HG03378 (cell line): ENCODE measurements around the gene CARMIL1.
"Not testable (repeated sequence)": the region's sequence is repeated elsewhere in the genome, so short reads cannot be mapped to it uniquely, and the experiment has no call there.

Source experiments
- ATAC-seq: cut with Tn5 transposase; IDR thresholded peaks from one replicate; pipeline ENCODE4 v1.9.1; 2021; ENCODE audit warnings: mild to moderate bottlenecking, moderate library complexity; ENCODE audit not compliant: unreplicated experiment

Gene CARMIL1

GRCh38 chr6:25435416-25435985 is 156.3 kb downstream of the CARMIL1 start:
- no peak for ATAC-seq

DNA sequence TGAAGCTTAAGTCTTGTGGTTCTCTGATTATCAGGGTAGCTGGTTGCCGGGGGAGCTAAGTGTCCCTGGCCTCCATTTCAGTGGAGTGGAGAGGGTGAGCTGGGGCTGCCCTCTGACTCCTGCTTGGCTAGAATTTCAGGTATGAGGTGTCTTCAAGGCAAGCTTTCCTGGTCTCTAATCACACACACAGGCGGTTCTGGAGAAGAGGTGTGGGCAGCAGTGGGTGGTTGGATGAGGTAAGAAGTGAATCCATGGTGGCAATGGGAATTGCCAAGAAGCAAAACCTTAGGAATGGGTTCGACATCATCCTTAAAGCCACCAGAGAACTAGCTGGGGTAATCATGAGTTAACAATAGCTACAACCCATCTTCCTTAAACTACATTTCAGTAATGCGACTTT is 157.6 kb downstream of the CARMIL1 start:
- no peak for ATAC-seq

GRCh38 chr6:25439368-25439767 is 160.2 kb downstream of the CARMIL1 start:
- no peak for ATAC-seq

DNA sequence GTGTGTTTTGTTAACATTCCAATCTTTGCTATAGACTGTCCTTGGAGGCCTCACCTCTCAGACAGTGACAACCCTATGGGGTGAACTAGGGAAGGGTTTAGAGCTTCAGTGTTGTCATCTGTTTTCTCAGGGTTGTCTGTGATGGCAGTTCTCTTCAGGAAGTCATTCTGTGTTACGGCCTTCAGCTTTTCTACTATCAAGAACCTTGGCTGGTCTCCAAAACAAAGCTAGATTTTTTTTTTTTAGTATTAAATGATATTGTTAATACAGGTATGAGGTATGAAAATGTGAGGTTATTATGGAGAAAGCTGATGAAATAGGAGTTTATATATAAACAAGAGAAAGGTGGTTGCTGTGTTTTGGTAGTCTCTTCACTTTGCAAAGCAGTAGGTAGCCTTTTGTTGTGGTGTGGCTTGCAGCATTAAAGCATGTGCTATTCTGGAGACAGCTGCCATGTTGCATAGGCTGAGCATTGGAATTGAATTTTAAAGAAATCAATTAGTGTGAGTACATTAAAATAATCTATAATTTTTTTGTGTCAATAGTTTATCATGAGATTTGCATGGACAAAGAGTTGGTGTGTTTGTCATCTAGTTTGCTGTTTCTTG is 162.6 kb downstream of the CARMIL1 start:
- ATAC-seq = no peak

DNA sequence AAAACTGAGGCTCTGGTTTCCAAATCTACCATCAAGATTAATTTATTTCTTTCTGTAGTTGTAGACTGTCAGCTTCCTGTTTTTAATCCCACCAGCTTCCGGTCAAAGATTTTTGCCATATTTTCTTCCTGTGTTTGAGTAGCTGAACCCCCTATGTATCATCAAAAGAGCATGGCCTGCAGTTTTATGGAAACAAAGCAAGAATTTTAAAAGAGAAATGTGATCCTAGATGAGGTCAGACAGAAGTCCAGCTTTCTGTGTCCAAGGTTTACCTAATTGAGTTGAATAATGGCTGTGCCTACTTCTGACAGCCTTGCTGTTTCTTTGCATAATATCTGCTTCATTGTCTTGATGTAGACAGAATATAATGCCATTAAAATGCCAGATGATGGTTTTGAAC is 163.7 kb downstream of the CARMIL1 start:
- no peak for ATAC-seq

DNA sequence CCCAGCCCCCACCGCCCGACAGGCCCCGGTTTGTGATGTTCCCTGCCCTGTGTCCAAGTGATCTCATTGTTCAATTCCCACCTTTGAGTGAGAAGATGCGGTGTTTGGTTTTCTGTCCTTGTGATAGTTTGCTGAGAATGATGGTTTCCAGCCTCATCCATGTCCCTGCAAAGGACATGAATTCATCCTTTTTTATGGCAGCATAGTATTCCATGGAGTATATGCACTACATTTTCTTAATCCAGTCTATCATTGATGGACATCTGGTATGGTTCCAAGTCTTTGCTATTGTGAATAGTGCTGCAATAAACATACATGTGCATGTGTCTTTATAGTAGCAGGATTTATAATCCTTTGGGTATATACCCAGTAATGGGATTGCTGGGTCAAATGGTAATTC is 165.3 kb downstream of the CARMIL1 start:
- ATAC-seq = not testable (repeated sequence)

DNA sequence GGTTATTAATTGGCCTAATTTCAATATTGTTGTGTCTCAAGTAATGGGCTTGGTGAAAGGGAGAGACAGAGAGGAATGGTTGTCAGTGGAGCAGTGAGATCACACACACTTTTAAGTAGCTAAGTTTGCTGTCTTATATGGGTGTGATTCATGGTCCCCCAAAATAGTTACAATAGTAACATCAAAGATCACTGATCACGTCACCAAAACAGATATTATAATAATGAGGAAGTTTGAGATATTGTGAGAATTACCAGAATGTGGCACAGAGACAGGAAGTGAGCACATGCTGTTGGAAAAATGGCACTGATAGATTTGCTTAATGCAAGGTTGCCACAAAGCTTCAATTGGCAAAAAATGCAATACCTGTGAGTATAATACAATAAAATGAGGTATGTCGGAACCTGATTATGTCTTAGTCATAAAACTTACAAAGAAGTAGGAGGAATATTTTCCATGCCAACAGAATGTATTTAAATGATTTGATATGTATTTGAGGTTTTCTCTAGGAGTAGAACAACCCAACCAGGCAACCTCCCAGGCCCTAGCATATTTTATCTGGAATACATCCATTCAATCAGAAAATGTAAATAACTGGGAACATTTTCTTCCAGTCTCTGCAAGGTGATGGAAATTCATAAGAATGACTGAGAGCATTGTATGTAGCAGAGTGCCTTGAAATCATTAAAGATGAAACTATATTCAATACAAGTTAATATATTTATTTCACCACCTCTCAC is 167.8 kb downstream of the CARMIL1 start:
- ATAC-seq = no peak

- ATAC-seq = no peak
Observed at GRCh38 chr6:25447570-25447929, 168.4 kb downstream of the CARMIL1 start.

DNA sequence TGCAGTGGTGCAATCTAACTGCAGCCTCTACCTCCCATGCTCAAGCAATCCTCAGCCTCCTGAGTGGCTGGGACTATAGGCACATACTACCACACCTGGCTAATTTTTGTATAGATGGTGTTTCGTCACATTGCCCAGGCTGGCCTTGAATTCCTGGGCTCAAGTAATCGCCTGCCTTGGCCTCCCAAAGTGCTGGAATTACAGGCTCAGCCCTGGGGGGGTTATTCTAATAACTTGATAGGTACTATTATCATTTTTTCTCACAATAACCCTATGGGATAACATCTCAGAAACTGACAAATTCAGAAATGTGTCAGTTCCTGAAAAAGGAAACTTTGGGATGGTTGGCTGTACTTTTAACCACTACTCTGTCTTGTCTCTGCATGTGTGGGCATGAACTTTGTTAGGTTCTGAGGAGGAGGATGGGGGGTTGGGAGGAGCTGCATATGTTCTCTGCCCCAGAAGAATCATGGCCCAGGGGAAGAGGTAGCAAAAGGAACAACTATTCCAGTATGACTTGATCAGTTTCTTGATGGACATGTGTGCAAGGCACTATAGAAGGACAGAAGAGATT is 169.9 kb downstream of the CARMIL1 start:
- no peak for ATAC-seq

DNA sequence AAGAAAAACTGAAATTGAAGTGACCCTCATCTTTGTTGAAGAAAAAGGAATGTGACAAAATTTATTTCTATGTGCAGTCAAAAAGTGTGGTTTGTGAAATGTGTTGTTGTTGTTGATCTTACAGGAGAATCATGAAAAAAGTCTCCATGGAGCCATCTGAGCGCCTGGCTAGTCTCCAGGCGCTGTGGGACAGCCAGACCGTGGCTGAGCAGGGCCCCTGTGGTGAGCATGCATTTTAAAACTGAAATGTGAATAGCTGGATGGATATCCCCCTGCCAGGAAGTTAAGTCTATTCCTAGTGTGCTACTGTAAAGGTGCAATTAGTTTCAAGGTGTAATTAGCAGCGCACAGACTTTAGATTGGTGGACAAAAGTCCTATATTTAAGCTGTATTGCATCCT is 170.6 kb downstream of the CARMIL1 start:
- no peak for ATAC-seq

DNA sequence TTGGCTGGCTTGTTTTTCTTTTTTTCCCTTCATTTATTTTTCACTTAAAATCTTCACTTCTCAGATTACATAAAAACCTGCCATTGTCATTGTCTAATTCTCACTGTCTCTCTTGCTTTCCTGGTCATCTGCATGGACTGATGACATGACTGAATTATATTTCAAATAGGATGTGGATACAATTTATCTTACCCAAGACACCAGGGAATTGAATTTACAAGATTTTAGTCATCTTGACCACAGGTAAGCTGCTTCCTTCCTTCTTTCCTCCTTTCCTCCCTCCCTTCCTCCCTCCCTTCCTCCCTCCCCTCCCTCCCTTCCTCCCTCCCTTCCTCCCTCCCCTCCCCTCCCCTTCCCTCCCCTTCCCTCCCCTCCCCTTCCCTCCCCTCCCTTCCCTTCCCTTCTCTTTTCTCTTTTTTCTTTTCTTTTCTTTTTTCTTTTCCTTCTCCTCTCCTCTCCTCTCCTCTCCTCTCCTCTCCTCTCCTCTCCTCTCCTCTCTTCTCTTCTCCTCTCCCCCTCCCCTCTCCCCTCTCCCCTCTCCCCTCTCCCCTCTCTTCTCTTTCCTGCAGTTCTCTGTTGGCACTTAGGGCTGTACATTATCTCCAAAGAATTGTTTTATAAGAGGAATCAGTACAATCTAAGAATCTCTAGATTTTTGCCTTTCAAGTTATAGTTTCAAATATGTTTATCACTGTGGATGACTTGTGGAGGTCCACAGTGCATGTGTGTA is 171.5 kb downstream of the CARMIL1 start:
- no peak for ATAC-seq

- ATAC-seq = no peak
Observed at GRCh38 chr6:25452031-25452430, 172.9 kb downstream of the CARMIL1 start.

- ATAC-seq = no peak
Observed at GRCh38 chr6:25453288-25453687, 174.1 kb downstream of the CARMIL1 start.

- no peak for ATAC-seq
Observed at GRCh38 chr6:25454136-25454535, 175.0 kb downstream of the CARMIL1 start.

- ATAC-seq = no peak
Observed at GRCh38 chr6:25456249-25457040, 177.3 kb downstream of the CARMIL1 start.

DNA sequence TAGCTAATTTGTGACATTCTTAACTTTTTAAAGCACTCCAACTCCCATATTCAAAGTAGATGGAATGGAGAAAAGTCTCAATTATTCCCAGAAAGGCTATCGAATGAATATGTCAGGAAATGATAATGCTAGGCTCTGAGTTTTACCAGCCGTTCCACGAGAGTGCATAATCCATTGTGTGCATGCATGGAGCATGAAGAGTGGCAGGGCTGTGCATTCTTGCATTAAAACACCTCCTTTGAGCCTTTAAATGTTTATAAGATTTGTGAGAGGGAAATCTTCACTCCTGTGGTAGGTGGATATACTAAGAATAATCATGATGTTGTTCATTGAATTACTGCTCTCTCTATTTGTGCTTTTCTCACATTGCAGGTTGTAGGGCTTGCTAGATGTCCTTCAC is 178.3 kb downstream of the CARMIL1 start:
- no peak for ATAC-seq

DNA sequence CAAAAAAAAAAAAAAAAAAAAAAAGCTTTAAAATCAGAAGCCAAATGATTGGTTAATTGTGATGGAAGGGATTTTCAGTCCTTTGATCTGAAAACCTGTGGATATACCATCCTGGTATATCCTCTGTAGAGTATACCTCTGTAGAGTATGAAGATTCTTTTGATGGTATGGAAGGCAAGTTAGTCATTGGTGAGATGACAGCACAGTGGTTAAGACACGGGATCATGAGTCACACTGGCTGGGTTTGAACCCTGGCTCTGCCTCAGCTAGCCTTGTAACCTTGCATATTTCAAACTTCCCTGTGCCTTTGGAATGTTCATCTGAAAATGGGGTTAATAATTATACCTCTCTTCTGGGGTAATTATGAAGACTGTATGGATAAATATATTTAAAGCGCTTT is 179.3 kb downstream of the CARMIL1 start:
- ATAC-seq = no peak

DNA sequence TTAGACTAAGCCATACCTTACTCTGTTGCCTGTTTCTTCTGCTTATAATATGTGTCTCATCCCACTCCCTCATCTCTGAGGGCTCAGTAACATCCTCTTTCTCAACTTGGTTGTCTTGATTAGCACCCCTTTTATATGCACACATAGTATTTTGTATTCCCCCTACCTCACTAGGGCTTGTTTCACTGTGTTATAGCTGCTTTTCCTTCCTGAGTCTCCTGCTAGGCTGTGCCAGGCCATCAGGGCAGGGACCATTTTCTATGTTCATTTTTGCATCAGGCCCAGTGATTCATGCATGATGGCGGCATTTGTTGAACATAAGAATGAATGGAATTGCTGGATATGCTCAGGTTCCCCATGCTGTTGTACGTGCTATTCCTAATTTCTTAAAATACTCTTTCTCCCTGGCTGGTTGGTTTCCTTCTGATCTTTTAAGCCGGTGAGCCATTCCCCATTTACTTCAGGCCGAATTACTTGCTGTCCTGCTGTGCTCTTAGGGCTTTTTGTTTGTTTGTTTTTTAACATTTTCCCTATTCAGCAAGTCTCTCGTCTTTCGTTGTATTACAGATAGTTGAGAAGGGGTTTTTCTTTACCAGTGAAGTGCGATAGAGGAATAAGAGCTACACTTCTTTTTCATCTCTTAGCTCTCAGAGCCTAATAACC is 183.2 kb downstream of the CARMIL1 start:
- no peak for ATAC-seq

- ATAC-seq = no peak
Observed at GRCh38 chr6:25463441-25463840, 184.3 kb downstream of the CARMIL1 start.

- ATAC-seq = no peak
Observed at GRCh38 chr6:25464225-25464624, 185.1 kb downstream of the CARMIL1 start.
